Epithelial cell of proximal tubule (primary cell): ENCODE measurements around the gene KIRREL3. TPM values are rescaled to one million over a fixed set of nuclear protein-coding genes. Genes with fewer than 3 reads are reported as not detected.

ENCODE experiments used
- DNase-seq: peaks from one replicate; pipeline ENCODE4 v3.0.0-alpha.2; 2011; ENCODE audit warnings: low read depth
- H3K4me3 ChIP-seq: 2 replicates; pipeline ENCODE4 v1.5.1; 2011; ENCODE audit warnings: low read depth, mild to moderate bottlenecking, low read length
- CTCF ChIP-seq: conservative IDR thresholded peaks from 2 replicates; pipeline ENCODE4 v1.5.1; 2012; ENCODE audit warnings: low read depth, mild to moderate bottlenecking, low read length
- total RNA-seq: library from RNA; depleted of rRNA; stranded (reverse); fragments of >200 nt; gene quantifications from 2 replicates; pipeline ENCODE4 v1.2.3, GENCODE V29; 2015

Gene KIRREL3
- total RNA-seq, 1 donor from 2014 or later, result 5.1 TPM

- H3K4me3 ChIP-seq, result no peak overlapping the region
- DNase-seq, result no peak
- TF ChIP-seq CTCF, result peak; percentile 33
Measured at GRCh38 chr11:126766440-126766839, 234.1 kb downstream of the KIRREL3 start.

- TF ChIP-seq CTCF, result no peak
- H3K4me3 ChIP-seq, result no peak overlapping the region
- no peak for DNase-seq
Measured at GRCh38 chr11:126765196-126765595, 235.4 kb downstream of the KIRREL3 start.

- DNase-seq, result no peak
- peak; percentile 55 for TF ChIP-seq CTCF
- H3K4me3 ChIP-seq, result no peak overlapping the region
Measured at GRCh38 chr11:126764231-126764630, 236.3 kb downstream of the KIRREL3 start.

GRCh38 chr11:126756855-126757254 lies 243.7 kb downstream of the KIRREL3 start:
- DNase-seq, result no peak
- H3K4me3 ChIP-seq, result no peak overlapping the region
- TF ChIP-seq CTCF, result no peak

GRCh38 chr11:126756421-126756820 lies 244.1 kb downstream of the KIRREL3 start:
- H3K4me3 ChIP-seq, result no peak overlapping the region
- DNase-seq, result no peak
- no peak for TF ChIP-seq CTCF

- H3K4me3 ChIP-seq, result no peak overlapping the region
- no peak for TF ChIP-seq CTCF
- DNase-seq, result no peak
Measured at GRCh38 chr11:126755526-126755925, 245.0 kb downstream of the KIRREL3 start.

- no peak overlapping the region for H3K4me3 ChIP-seq
- no peak for TF ChIP-seq CTCF
- no peak for DNase-seq
Measured at GRCh38 chr11:126754591-126755426, 245.8 kb downstream of the KIRREL3 start.
